ENCODE measurements around the gene ATP5F1C.

The ATP5F1C gene

DNA sequence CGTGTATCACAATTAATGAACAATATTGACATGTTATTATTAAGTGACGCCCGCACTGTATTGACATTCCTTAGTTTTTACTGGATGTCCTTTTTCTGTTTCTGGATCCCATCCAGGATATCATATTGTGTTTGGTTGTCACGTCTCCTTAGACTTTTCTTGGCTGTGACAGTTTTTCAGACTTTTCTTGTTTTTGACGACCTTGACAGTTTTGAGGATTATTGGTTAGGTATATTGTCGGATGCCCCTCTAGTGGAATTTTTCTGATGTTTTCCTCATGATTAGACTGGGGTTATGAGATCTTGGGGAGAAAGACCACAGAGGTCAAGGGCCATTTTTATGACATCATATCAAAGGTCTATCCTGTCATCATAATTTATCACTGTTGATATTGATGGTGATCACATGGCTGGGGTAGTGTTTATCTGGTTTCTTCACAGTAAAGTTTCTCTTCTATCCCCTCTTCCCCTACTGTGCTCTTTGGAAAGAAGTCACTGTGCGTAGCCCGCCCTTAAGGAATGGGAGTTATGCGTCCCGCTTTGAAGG is 41.4 kb downstream of the ATP5F1C start:
- in situ Hi-C loops (cut with HindIII; ENCODE audit: low sequenced_read_pairs): no loop called here
- no peak for DNase-seq (ENCODE audit: low read depth)
- TF ChIP-seq, protein P1, sequence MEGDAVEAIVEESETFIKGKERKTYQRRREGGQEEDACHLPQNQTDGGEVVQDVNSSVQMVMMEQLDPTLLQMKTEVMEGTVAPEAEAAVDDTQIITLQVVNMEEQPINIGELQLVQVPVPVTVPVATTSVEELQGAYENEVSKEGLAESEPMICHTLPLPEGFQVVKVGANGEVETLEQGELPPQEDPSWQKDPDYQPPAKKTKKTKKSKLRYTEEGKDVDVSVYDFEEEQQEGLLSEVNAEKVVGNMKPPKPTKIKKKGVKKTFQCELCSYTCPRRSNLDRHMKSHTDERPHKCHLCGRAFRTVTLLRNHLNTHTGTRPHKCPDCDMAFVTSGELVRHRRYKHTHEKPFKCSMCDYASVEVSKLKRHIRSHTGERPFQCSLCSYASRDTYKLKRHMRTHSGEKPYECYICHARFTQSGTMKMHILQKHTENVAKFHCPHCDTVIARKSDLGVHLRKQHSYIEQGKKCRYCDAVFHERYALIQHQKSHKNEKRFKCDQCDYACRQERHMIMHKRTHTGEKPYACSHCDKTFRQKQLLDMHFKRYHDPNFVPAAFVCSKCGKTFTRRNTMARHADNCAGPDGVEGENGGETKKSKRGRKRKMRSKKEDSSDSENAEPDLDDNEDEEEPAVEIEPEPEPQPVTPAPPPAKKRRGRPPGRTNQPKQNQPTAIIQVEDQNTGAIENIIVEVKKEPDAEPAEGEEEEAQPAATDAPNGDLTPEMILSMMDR (IDR thresholded peaks at IDR 0.05; ENCODE audit: low read depth, low read length, missing control alignments): no peak
- H3K4me3 ChIP-seq (ENCODE audit: low read depth, low read length): no peak overlapping the region

DNA sequence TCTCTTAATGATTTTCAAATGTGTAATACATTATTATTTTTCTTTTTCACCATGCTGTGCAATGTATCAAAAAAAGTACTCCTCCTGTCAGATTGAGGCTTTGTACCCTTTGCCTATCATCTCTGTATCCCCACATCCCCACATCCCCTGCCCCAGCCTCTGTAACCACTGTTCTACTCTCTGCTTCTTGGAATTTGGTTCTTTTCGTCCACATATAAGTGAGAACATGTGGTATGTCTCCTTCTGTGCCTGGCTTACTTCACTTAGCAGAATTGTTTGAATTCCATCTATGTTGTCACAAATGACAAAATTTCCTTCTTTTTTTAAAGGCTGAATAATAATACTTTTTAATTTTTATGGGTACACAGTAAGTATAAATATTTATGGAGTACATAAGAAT is 44.1 kb downstream of the ATP5F1C start:
- DNase-seq (ENCODE audit: low read depth): no peak
- TF ChIP-seq, protein P1 (IDR thresholded peaks at IDR 0.05; ENCODE audit: low read depth, low read length, missing control alignments): no peak
- in situ Hi-C loops (cut with HindIII; ENCODE audit: low sequenced_read_pairs): no loop called here

DNA sequence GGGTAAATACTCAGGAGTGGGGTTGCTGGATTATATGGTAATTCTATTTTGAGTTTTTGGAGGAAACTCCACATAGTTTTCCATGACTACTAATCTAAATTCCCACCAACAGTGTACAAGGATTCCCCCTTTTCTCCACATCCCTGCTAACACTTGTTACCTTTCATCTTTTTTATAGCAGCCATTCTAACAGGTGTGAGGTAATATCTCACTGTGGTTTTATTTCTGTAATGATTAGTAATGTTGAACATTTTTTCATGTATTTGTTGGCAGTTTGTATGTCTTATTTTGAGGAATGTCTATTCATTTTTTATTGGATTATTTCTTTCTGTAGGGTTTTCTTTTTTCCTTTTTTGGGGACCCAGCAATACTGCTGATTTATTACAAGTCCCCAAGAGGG is 45.2 kb downstream of the ATP5F1C start:
- no peak overlapping the region for H3K4me3 ChIP-seq (ENCODE audit: low read depth, low read length)
- in situ Hi-C loops (cut with HindIII; ENCODE audit: low sequenced_read_pairs): no loop called here
- no peak for DNase-seq (ENCODE audit: low read depth)
- TF ChIP-seq, protein P1 (IDR thresholded peaks at IDR 0.05; ENCODE audit: low read depth, low read length, missing control alignments): no peak

More for the DNA sequence above, 44.1 kb downstream of the ATP5F1C start:
- no peak overlapping the region for H3K4me3 ChIP-seq (ENCODE audit: low read depth, low read length)

DNA sequence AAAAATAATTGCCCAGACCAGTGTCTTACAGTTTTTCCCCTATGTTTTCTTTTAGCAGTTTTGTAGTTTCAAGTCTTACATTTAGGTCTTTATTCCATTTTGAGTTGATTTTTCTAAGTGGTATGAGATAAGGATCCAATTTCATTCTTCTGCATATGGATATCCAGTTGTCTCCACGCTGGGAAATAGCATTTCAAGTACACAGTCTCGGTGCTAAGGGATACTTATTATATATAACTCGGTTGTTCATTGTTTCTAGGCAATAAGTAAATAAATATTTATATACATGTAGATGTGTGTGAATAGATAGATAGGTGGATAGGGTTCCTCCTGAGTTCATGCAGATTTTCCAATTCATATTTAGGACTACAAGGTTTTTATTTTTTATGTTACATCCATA is 46.3 kb downstream of the ATP5F1C start:
- in situ Hi-C loops (cut with HindIII; ENCODE audit: low sequenced_read_pairs): no loop called here
- TF ChIP-seq, protein P1 (IDR thresholded peaks at IDR 0.05; ENCODE audit: low read depth, low read length, missing control alignments): no peak
- no peak overlapping the region for H3K4me3 ChIP-seq (ENCODE audit: low read depth, low read length)
- no peak for DNase-seq (ENCODE audit: low read depth)

DNA sequence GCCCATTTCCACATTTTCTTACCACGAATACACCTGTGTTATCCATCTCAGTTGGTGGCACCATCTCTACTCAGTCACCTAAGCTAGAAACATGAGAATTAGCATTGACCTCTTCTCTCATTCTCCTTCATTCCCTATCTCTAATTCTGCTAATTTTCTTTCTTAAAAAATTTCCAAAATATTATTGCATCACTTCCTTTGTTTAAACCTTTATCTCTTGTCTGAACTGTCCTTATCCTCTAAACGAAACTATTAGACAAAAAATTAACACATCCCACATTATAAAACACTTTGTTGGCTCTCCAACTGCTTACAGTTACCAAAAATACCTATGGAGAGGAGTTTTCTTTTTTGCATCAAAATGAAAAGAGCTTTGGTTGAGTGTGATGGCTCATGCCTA is 48.6 kb downstream of the ATP5F1C start:
- TF ChIP-seq, protein P1 (IDR thresholded peaks at IDR 0.05; ENCODE audit: low read depth, low read length, missing control alignments): no peak
- in situ Hi-C loops (cut with HindIII; ENCODE audit: low sequenced_read_pairs): no loop called here
- no peak for DNase-seq (ENCODE audit: low read depth)
- H3K4me3 ChIP-seq (ENCODE audit: low read depth, low read length): no peak overlapping the region

DNA sequence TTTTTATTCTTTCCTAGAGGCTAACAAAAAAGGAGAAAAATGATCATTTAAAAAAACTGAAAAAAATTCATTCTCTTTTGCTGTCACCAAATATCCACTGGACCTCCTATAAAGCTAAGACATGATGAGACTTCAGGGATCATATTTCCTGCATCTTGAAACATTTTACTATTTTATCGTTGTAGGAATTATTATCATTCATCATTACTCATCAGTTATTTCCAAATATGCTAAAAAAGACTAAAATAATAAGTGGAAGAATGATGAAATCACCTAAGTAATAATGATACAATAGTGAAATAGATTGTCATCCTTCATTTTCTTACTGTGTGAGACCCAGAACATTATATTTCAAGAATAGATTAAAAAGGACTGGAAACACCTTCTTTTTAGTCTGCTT is 58.6 kb downstream of the ATP5F1C start:
- TF ChIP-seq, protein P1 (IDR thresholded peaks at IDR 0.05; ENCODE audit: low read depth, low read length, missing control alignments): no peak
- DNase-seq (ENCODE audit: low read depth): no peak
- in situ Hi-C loops (cut with HindIII; ENCODE audit: low sequenced_read_pairs): no loop called here
- H3K4me3 ChIP-seq (ENCODE audit: low read depth, low read length): no peak overlapping the region

Data from astrocyte of the cerebellum (primary cell).